Inflammatory macrophage treated with lipopolysaccharide for 1 hour (primary cell): ENCODE data around the gene NRL.
A peak's percentile ranks its signal among the peaks of the same experiment; 100 is the strongest.

Experiments
- DNase-seq, 2 donors: peaks; one replicate each; pipeline ENCODE4 v3.0.0-alpha.2; 2020 to 2022

NRL gene

DNA sequence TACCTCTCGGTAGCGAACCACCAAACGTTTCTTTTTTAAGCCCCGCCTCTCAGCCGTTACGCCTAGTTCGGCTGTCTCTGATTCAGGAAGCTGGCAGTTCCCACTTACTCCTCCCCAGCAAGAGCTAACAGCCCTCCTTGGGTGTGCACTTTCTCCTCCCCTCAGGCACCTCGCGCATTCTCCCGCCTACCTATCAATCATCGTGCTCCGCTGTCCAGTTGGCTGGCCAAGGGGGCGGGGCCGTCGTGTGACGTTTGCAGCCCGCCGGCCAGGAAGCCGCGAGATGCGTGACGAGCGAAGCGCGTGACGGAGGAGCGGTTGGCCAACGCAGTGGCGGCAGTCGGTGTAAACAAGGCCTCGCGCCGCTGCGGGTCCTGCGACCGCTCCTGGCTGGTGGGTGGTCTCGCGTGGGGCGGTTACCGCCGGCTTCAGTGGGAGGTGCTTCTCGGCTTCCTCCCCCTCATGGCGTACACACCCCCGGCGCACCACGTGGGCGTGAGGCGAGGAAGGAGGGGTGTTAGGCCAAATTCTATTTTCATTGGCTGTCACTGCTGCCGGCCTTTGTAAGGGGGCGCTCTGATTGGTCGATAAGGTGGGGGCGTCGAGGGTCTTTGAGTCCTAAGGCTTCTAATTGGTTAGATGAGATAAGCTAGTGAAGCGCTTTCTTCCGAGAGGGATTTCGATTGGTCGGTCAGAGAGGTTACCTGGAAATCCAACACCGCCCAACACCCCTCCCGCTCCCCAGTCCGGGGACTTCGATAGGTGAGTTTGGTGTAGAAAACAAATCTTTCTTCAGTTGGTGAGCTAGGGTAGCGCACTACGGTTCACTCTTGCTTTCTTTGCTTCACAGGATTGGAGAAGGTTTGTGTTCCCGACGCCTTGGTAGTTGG, at the start of gene NRL, which contains the start of gene DCAF11:
Gene NRL, minus strand, starts transcription at position 418 of the 890 bp plus-strand sequence. CDS start 32,101 bp downstream, outside the sequence.
Gene DCAF11, plus strand, starts transcription at position 246 of the 890 bp plus-strand sequence. CDS start 818 bp downstream, outside the sequence.
- peak; percentile 99 to 100 for DNase-seq

DNA sequence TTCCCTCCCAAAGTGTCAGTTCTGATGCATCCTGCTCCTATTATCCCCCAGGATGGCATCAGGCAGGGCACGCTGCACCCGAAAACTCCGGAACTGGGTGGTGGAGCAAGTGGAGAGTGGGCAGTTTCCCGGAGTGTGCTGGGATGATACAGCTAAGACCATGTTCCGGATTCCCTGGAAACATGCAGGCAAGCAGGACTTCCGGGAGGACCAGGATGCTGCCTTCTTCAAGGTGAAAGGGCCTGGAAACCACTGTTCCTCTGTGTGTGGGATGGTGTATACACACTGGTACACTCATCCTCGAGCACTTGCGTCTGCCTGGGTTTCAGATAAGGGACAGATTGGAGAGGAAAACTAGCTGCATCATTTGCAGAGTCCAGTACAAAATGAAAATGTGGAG, 47.3 kb upstream of the NRL start:
- no peak for DNase-seq

DNA sequence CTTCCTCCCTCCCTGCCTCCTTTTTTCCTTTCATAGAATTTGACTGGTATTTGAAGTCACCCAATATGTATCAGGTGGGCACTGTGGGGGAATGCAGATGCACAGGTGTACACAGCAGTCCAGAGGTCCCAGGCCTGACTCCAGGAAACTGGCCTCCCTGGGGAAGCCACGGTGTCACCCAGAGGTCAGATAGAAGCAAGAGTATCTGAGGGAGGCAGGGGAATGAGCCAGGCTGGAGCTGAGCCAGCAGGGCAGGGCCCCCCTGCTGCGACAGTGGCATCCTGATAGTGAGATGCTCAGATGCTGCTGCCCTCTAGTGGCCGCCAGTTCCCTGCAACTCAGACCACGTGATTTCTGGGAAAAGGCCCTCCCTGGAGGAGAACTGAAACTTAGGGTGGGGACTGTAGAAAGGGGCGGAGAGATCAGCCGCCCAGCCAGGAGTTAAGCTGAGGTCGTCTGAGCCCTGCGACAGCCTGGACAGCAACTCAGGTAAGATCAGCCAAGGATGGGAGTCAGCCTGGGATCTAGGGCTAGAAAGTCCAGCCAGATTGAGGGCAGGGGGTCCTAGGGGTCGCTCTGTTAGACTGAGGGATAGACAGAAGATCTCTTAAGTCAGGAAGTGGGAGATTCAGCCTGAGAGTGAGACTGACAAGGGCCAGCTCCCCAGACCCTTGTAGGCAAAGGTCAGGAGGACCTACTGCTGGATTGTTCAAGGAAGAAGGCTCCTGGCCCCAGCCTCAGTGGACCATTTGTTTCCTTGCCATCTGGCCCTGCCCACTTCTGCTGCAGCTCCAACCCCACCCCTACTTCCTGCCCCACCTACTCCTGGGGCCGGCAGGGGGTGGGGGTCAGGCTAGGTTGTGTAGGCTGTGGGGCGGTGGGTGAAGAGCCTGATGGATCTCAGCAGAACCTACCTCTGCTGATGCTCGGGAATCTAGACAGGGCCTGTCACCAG, 46.4 kb upstream of the NRL start, which contains the start of gene IRF9:
Gene IRF9, plus strand, starts transcription at position 416 of the 955 bp plus-strand sequence. CDS start 880 bp downstream, outside the sequence.
- peak; percentile 89 to 100 for DNase-seq

DNA sequence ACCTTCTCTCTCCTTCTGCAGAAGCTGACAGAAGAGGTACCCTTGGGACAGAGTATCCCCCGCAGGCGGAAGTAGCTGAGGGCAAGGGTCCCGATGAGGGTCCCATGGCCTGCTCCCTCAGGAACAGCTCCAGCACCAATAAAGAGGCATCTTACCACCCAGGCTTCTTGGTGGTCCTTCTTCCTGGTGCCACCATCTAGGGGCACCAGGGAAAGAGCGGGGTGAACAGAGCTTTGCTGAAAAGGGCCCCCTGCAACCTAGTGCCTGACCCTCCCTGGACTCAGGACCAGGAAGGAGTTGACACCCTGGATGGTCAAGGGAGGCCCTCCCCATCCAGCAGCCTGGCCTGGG, 45.7 kb upstream of the NRL start:
- DNase-seq, result no peak

DNA sequence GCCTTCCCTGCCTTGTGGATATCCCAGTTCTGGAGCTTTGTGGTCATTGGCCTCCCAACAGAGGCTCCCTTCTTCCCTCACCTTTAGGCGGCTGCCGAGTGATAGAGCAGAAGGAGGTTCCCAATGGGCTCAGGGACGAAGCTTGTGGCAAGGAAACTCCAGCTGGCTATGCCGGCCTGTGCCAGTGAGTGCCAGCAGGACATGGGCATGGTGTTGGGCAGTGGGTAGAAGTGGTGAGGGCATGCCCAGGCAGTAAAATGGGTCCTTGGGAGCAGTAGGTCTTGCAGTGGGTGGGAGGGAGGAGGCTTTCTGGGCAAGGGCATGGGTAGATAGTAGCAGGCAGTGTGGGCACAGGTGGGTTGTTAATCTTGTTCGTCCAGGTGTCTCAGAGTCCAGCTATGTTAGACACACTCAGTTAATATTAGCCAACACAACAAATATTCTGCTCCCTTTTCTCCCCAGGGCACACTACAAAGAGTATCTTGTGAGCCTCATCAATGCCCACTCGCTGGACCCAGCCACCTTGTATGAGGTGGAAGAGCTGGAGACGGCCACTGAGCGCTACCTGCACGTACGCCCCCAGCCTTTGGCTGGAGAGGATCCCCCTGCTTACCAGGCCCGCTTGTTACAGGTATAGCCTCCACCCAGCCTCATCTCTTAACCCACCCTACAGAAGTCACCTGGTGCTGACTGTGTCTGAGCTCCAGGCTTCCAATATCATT, 45.2 kb upstream of the NRL start:
- no peak for DNase-seq

DNA sequence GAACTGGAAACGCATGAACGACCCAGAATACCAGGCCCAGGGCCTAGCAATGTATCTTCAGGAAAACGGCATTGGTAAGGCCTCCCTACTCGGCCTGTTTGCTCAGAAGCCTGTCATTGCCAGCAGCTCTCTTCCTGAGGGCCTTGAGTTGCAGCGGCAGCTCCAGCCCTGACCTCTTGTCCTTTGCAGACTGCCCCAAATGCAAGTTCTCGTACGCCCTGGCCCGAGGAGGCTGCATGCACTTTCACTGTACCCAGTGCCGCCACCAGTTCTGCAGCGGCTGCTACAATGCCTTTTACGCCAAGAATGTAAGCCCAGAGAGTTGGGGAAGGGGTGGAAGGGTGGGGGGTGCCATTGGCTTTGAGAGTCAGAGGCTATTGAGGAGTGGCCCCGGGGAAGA, 42.6 kb upstream of the NRL start:
- DNase-seq, result no peak

DNA sequence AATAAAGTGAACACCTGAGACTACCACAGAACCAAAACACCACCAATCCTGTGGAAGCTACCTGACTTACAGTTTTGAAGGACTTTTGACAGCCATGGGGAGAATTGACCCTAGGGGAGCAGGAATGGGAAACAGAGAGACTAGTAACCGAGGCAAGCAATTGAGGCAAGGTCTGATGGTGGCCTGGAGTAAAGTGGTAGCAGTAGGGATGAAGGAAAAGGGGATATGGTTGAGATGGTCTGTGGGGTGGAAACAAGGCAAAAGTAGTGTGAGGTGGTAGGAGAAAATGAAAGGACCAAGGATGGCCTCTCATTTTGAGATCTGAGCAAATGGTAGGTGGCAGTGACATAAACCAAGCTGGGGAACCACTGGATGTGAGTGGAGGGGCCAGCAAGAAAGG, 42.1 kb upstream of the NRL start:
- no peak for DNase-seq

DNA sequence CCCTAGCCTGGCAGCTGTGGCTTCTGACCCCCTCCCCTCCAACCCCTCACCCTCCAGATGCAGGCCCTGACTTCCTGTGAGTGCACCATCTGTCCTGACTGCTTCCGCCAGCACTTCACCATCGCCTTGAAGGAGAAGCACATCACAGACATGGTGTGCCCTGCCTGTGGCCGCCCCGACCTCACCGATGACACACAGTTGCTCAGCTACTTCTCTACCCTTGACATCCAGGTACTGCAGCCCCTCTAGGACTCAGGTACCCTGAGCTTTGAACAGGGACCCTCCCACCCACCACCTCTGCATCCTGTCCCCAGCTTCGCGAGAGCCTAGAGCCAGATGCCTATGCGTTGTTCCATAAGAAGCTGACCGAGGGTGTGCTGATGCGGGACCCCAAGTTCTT, 40.4 kb upstream of the NRL start:
- DNase-seq, result no peak

DNA sequence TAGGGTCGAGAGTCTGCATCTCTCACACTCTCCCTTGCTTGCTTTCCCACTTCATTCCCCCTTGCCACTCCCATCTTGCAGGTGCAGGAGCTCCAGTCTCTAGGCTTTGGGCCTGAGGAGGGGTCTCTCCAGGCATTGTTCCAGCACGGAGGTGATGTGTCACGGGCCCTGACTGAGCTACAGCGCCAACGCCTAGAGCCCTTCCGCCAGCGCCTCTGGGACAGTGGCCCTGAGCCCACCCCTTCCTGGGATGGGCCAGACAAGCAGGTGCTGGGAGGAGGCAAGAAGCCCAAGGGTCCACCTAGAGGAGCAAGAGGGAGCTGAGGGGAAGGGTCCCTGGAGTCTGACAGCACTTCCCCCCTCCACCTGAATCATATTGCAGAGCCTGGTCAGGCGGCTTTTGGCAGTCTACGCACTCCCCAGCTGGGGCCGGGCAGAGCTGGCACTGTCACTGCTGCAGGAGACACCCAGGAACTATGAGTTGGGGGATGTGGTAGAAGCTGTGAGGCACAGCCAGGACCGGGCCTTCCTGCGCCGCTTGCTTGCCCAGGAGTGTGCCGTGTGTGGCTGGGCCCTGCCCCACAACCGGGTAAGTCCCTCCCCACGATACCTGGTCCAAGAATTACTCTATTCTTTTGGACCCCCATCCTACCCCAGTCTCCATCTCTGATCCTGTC, 36.8 kb upstream of the NRL start:
- DNase-seq, result no peak

DNA sequence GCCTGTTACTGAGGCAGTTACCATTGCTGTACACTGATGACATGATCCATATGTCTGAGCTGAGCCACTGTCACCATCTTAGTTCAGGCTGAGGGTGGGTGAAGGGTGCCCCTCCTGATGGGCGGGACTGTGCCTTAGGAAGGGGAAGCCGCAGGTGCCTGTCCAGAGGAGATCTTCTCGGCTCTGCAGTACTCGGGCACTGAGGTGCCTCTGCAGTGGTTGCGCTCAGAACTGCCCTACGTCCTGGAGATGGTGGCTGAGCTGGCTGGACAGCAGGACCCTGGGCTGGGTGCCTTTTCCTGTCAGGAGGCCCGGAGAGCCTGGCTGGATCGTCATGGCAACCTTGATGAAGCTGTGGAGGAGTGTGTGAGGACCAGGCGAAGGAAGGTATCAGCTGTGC, 36.2 kb upstream of the NRL start:
- no peak for DNase-seq

DNA sequence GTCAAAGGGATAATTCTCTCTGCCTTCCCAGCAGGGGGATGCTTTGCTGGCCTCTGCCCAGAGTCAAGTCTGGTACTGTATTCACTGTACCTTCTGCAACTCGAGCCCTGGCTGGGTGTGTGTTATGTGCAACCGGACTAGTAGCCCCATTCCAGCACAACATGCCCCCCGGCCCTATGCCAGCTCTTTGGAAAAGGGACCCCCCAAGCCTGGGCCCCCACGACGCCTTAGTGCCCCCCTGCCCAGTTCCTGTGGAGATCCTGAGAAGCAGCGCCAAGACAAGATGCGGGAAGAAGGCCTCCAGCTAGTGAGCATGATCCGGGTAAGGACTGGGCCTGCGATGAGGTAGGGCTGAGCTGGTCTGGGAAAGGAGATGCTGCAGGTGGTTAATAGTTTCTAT, 35.8 kb upstream of the NRL start:
- no peak for DNase-seq

DNA sequence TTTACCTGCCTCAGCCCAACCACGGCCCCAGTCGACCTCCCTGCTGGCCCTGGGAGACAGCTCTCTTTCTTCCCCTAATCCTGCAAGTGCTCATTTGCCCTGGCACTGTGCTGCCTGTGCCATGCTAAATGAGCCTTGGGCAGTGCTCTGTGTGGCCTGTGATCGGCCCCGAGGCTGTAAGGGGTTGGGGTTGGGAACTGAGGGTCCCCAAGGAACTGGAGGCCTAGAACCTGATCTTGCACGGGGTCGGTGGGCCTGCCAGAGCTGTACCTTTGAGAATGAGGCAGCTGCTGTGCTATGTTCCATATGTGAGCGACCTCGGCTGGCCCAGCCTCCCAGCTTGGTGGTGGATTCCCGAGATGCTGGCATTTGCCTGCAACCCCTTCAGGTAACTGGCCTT, 35.3 kb upstream of the NRL start:
- no peak for DNase-seq

DNA sequence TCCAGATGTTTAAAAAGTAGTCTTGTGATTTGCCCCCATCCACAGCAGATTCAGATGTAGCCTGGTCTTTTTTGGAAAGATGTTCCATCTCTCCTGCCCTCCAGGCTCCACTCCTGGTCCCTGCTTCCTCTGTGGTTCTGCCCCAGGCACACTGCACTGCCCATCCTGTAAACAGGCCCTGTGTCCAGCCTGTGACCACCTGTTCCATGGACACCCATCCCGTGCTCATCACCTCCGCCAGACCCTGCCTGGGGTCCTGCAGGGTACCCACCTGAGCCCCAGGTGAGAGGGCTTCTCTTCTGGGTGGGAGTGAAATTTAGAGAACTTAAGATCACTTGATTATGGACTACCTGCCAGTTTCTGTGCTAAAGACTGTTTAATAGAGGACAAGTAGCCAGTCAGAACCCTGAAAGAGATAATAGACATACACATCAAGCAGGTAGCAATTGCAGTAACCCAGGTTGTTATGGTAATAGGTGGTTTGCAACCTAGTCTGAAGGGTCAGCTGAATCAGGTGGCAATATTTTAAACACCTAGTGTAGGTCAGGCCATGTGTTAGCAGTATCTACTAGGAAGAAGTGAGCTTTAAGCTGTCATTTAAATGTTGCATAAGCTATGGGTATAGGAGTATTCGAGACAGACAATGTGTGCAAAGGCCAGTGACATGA, 34.7 kb upstream of the NRL start:
- no peak for DNase-seq

DNA sequence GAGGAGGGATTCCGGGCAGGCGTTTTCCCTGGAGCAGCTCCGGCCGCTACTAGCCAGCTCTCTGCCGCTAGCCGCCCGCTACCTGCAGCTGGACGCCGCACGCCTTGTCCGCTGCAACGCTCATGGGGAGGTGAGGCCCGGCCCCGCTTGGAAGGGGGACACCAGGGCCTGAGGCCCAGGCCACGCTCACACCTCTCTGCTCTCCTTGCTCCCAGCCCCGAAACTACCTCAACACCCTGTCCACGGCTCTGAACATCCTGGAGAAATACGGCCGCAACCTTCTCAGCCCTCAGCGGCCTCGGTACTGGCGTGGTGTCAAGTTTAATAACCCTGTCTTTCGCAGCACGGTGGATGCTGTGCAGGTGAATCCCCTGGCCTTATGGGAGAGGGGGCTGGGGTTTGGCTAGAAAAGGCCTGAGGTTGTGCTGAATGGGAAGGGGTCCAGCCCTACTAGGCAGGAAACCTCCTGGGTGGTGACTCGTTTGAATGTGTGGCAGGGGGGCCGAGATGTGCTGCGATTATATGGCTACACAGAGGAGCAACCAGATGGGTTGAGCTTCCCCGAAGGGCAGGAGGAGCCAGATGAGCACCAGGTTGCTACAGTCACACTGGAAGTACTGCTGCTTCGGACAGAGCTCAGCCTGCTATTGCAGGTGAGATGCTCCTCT, 33.1 kb upstream of the NRL start:
- no peak for DNase-seq

DNA sequence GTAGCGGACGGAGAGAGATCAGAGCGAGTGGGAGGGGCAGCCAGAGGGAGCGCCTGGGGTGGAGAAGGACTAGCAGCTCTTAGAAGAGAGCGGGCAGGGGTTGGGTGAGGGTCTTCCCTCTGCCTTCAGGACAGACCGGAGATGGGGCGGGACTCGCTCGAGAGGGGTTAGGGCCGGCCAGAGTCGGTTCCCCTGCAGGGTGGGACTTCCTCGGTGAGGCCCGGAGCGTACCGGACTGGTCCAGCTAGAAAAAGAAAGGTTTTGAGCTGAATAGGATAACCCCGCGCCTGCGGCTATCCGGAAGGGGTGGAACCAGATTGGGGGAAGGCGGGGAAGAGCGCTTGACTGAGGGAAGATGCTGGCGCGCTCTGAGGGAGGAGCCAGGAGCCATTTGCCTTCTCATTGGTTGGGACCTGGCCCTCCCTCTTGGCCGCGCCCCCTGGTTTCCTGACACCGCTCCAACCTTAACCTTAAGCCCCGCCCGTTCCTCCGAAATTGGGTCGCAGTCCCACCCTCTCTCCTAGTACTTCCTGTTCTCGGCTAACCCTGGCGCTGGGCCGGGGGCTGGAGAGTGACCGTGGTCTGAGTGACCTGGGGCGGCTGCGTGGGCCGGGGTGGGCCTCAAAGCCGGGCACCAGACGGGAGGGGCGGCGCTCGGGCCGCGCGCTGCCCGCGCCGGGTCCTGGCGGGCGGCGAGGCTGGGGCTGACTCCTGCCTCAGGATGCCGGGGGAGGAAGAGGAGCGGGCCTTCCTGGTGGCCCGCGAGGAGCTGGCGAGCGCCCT, 32.4 kb upstream of the NRL start, which contains the start of gene RNF31:
Gene RNF31, plus strand, starts transcription at position 521 of the 783 bp plus-strand sequence. Its CDS starts 201 bp downstream, at position 722.
- peak; percentile 98 for DNase-seq

DNA sequence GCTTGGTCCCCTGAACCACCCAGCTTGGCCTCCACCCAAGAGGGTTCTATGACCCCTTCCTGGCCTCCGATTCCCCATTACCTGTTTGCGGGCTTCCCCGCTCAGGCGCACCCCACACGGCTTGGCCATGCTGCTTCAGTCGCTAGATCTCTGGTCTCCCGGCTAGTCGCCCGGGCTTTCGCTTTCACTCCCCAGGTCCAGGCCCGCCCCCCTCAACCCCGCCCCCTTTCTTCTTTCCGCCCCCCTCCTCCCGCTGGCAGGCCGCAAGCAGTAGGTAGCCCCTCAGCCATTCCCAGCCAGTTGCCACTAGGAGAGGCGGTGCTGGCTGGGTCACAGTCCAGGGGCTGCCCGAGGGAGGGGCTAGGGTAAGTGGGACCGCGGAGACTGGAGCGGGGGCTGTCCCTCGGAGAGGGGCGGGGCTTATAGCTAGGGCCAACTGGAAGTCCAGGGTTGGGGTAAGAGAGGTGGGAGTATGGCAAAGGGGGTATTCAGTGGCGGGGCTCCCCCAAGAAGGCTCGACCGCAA, 31.8 kb upstream of the NRL start, which contains the start of gene PSME2:
Gene PSME2, minus strand, starts transcription at position 158 of the 525 bp plus-strand sequence. Its CDS starts 29 bp downstream, at position 129.
- DNase-seq, result peak; percentile 88 to 96

DNA sequence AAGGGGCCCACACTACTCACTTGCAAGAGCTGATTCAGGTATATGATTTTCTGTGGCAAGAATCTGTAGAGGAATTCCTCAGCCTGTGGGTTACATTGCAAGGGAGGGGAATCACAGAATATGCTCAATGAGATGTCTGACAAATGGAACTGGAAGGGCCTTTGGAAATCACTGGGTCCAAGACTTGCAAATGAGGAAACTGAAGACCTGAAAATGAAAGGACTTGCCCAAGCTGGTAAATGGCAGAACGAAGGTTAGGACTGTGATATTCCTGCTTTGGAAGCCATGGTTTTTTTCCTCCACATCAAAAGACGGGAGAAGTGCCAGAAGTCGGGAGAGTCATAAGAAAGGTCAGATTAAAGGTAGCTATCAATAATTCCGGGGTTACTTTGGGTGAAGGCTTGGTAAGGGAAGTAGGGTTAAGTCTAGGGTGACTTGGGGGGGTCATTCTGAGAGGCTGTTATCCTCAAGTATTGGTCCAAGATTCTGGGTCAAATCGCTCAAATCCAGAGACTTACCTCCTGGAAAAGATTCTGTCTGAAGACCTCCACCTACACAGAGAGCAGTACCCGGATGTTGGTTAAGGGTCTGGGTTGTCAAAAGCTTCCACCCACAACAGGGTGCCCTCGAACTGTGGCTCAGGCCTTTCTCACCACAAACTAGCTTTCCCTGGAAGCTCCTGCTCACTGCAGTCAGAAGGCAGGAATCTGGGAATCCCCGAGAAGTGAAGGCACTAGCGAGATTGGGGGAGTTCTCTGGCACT, 31.1 kb upstream of the NRL start:
- DNase-seq, result peak; percentile 62 to 87

DNA sequence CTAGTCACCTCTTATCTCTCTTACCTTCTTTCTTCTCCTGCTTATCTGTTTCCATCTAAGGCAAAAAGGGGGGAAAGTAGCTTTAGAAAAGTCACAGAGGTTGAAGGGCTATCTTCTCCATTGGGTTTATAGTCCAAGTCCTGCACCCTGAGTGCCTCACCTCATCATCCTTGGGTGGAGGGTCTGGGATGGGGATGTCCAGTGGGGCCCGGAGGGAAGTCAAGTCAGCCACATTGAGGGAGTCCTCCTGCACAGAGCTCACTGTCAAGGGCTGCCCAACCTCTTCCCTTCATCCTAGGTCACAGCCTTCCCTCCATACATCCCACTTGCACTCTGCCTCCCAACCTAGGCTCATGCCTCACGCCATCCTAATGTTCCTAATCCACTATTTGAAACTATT, 30.5 kb upstream of the NRL start:
- no peak for DNase-seq

DNA sequence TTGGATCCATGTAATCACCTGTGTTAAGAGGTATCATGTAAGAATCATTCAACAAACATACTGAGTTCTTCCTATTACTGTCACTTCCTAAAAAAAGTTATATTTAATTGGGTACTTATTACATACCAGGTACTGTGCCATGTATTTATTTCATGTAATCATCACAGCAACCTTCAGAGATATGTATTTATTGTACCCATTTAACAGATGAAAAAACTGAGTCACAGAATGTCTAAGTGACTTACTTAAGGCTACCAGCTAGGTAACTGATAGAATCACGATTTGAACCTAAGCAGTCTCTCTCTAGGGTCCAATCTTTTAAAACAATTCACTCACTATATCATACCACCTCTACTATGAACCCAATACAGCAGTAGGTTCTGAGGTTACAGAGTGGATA, 29.7 kb upstream of the NRL start:
- DNase-seq, result no peak
